ENCODE results near the gene ZDHHC22. TPM values are rescaled to one million over a fixed set of nuclear protein-coding genes. Genes with fewer than 3 reads are reported as not detected.

The ZDHHC22 gene
- total RNA-seq, 2 donors from 2014 or later = 0.38 to 1.7 TPM

GRCh38 chr14:77133720-77134338 is 7.8 kb downstream of the ZDHHC22 start:
- Histone ChIP-seq H3K27me3 (ENCODE audit: control insufficient read depth, insufficient read depth, low read length, poor library complexity, severe bottlenecking) (peaks cover 37% of the 10 kb centered on the region), H3K4me3 (ENCODE audit: low read length) (no peak overlapping the region), H3K9ac (ENCODE audit: extremely low read depth, low read length, poor library complexity, severe bottlenecking) (no peak overlapping the region), H3K36me3 (ENCODE audit: control insufficient read depth, insufficient read depth, low read length) (no peaks in the 10 kb centered on the region), H3K9me3 (ENCODE audit: control insufficient read depth, low read length) (no peaks in the 10 kb centered on the region), H3K4me1 (ENCODE audit: control insufficient read depth, insufficient read depth, low read length) (no peaks in the 10 kb centered on the region), H3K27ac (ENCODE audit: low read depth, low read length) (no peak overlapping the region)
- TF ChIP-seq CTCF (conservative IDR thresholded peaks at IDR 0.05) = peak; percentile 22
- Mint-ChIP-seq H3K27ac (no peak overlapping the region), H3K36me3 (ENCODE audit: low read depth) (no peaks in the 10 kb centered on the region), H3K27me3 (ENCODE audit: insufficient read depth) (peaks cover 72% of the 10 kb centered on the region), H3K4me1 (peaks cover 3% of the 10 kb centered on the region), H3K9me3 (no peaks in the 10 kb centered on the region), H3K4me3 (no peak overlapping the region)
- WGBS, 2 experiments (ENCODE audit: insufficient coverage in 1 of 2, insufficient read length in 1 of 2) = 25 to 26% methylated on average over 16 to 22 of the region's 22 CpGs
- peak; percentile 98 for DNase-seq

- H3K36me3 Mint-ChIP-seq (ENCODE audit: low read depth) = no peaks in the 10 kb centered on the region
- Histone ChIP-seq H3K27me3 (ENCODE audit: control insufficient read depth, insufficient read depth, low read length, poor library complexity, severe bottlenecking) (peaks cover 36% of the 10 kb centered on the region), H3K4me3 (ENCODE audit: low read length) (no peak overlapping the region), H3K9ac (ENCODE audit: extremely low read depth, low read length, poor library complexity, severe bottlenecking) (no peak overlapping the region), H3K9me3 (ENCODE audit: control insufficient read depth, low read length) (no peaks in the 10 kb centered on the region), H3K27ac (ENCODE audit: low read depth, low read length) (no peak overlapping the region), H3K4me1 (ENCODE audit: control insufficient read depth, insufficient read depth, low read length) (no peaks in the 10 kb centered on the region), H3K36me3 (ENCODE audit: control insufficient read depth, insufficient read depth, low read length) (no peaks in the 10 kb centered on the region)
- peak; percentile 60 for TF ChIP-seq CTCF (conservative IDR thresholded peaks at IDR 0.05)
- H3K4me3 Mint-ChIP-seq = no peak overlapping the region
- peaks cover 3% of the 10 kb centered on the region for H3K4me1 Mint-ChIP-seq
- no peak overlapping the region for H3K27ac Mint-ChIP-seq
- no peaks in the 10 kb centered on the region for H3K9me3 Mint-ChIP-seq
- peaks cover 69% of the 10 kb centered on the region for H3K27me3 Mint-ChIP-seq (ENCODE audit: insufficient read depth)
- peak; percentile 51 for DNase-seq
- 76 to 88% methylated on average over 5 of the region's 5 CpGs for WGBS, 2 experiments (ENCODE audit: insufficient coverage in 1 of 2, insufficient read length in 1 of 2)
Measured at GRCh38 chr14:77131871-77132486, 9.6 kb downstream of the ZDHHC22 start.

GRCh38 chr14:77131206-77131605 is 10.4 kb downstream of the ZDHHC22 start:
- no peak overlapping the region for H3K4me3 ChIP-seq (ENCODE audit: low read length)
- H3K4me1 ChIP-seq (ENCODE audit: control insufficient read depth, insufficient read depth, low read length) = no peaks in the 10 kb centered on the region
- Mint-ChIP-seq H3K27me3 (ENCODE audit: insufficient read depth) (peaks cover 69% of the 10 kb centered on the region), H3K9me3 (no peaks in the 10 kb centered on the region), H3K4me3 (no peak overlapping the region), H3K4me1 (peaks cover 3% of the 10 kb centered on the region), H3K36me3 (ENCODE audit: low read depth) (no peaks in the 10 kb centered on the region), H3K27ac (no peak overlapping the region)
- DNase-seq = peak; percentile 17
- no peaks in the 10 kb centered on the region for H3K9me3 ChIP-seq (ENCODE audit: control insufficient read depth, low read length)
- no peak for TF ChIP-seq CTCF (conservative IDR thresholded peaks at IDR 0.05)
- no peaks in the 10 kb centered on the region for H3K36me3 ChIP-seq (ENCODE audit: control insufficient read depth, insufficient read depth, low read length)
- 89 to 100% methylated on average over 1 to 2 of the region's 2 CpGs for WGBS, 2 experiments (ENCODE audit: insufficient coverage in 1 of 2, insufficient read length in 1 of 2)
- no peak overlapping the region for H3K27ac ChIP-seq (ENCODE audit: low read depth, low read length)
- H3K9ac ChIP-seq (ENCODE audit: extremely low read depth, low read length, poor library complexity, severe bottlenecking) = no peak overlapping the region
- peaks cover 44% of the 10 kb centered on the region for H3K27me3 ChIP-seq (ENCODE audit: control insufficient read depth, insufficient read depth, low read length, poor library complexity, severe bottlenecking)

All from endodermal cell (in vitro differentiated cells).